Thoracic aorta (tissue), 2 donors: ENCODE data around the gene PGGT1B. TPM values are rescaled to one million over a fixed set of nuclear protein-coding genes. Genes with fewer than 3 reads are reported as not detected.

Experiments used
- ATAC-seq: fragments of 150-250 bp; one replicate; pipeline ENCODE4 v1.8.0; 2017; ENCODE audit warnings: low read depth; ENCODE audit not compliant: insufficient number of reproducible peaks, low FRiP score
- DNase-seq: peaks from one replicate; pipeline ENCODE4 v3.0.0-alpha.2; 2020; ENCODE audit warnings: low spot score
- H3K27ac ChIP-seq, 2 donors: fragments of 200-600 bp; sonication (generic); 1 replicate in 1 of 2; 2 replicates in 1 of 2; pipeline ENCODE4 v1.5.1; 2016; ENCODE audit warnings: mild to moderate bottlenecking in 2 of 2, moderate library complexity in 2 of 2
- H3K27me3 ChIP-seq: fragments of 200-600 bp; sonication (generic); replicated peaks from 2 replicates; pipeline ENCODE4 v1.6.0; 2016; ENCODE audit warnings: mild to moderate bottlenecking; ENCODE audit not compliant: insufficient read depth
- H3K36me3 ChIP-seq: fragments of 200-600 bp; sonication (generic); one replicate; pipeline ENCODE4 v1.5.1; 2016
- H3K4me1 ChIP-seq, 2 donors: fragments of 200-600 bp; sonication (generic); 1 replicate in 1 of 2; 2 replicates in 1 of 2; pipeline versions ENCODE4 v1.5.1 to v1.6.0; 2016; ENCODE audit warnings: low read depth in 2 of 2, mild to moderate bottlenecking in 1 of 2; ENCODE audit not compliant: control insufficient read depth in 1 of 2
- H3K4me3 ChIP-seq: fragments of 200-600 bp; sonication (generic); 2 replicates; pipeline ENCODE4 v1.5.1; 2016; ENCODE audit warnings: mild to moderate bottlenecking
- H3K9me3 ChIP-seq: fragments of 200-600 bp; sonication (generic); 2 replicates; pipeline ENCODE4 v1.5.1; 2016
- total RNA-seq, 2 donors: library from RNA; depleted of rRNA; stranded (reverse); fragments of >200 nt; gene quantifications; one replicate each; pipeline versions ENCODE4 v1.1.0 to v1.2.3, GENCODE V29; 2016
- TF ChIP-seq, protein P1 (sequence below): fragments of 200-600 bp; sonication (generic); IDR thresholded peaks from one replicate; pipeline ENCODE4 v1.5.1; 2019; ENCODE audit warnings: antibody characterized with exemption

The PGGT1B gene
- total RNA-seq, 2 donors from 2014 or later: 7.3 to 16.6 TPM

DNA sequence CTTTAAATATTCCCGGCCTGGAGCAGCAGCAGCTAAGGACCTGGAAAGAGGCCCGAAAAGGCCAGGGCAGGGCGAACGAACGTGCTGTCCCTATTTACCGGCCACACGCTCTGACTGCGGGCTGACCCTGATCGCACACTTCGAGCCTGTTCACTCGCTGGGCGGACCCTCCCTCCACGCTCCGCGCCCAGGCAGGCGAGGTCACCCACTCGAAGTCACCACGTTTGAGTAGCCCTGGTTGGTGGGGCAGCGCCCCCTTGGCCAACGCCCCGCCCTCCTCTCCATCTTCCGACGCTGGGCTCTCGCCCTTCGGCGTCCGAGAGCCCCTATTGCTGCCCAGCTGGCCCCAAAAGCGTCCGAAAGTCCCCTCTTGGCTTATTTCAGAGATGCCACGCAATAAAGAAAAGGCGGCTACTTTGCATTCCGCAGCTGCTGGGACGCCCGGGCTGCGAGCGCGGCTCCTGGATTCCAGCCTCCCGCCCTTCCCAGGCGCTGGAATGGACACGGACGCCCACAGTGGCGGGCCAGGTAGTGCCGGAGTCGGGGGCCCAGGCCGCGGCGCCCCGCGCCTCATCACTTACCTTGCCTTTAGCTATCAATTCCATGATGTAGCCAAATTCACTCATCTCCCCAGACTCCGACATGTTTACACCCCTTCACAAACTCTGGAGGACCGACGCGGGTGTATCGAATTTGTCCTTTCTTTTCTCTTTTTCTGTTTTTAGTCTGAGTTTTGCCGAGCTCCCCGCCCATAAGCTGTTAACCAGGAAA, 83.1 kb downstream of the PGGT1B start:
- H3K4me1 ChIP-seq: peaks cover 6 to 15% of the 10 kb centered on the region in 2 donors
- ATAC-seq (no peak), DNase-seq (no peak)
- H3K36me3 ChIP-seq: no peaks in the 10 kb centered on the region
- peak overlapping the region; percentile 80 for H3K4me3 ChIP-seq
- TF ChIP-seq, protein P1, sequence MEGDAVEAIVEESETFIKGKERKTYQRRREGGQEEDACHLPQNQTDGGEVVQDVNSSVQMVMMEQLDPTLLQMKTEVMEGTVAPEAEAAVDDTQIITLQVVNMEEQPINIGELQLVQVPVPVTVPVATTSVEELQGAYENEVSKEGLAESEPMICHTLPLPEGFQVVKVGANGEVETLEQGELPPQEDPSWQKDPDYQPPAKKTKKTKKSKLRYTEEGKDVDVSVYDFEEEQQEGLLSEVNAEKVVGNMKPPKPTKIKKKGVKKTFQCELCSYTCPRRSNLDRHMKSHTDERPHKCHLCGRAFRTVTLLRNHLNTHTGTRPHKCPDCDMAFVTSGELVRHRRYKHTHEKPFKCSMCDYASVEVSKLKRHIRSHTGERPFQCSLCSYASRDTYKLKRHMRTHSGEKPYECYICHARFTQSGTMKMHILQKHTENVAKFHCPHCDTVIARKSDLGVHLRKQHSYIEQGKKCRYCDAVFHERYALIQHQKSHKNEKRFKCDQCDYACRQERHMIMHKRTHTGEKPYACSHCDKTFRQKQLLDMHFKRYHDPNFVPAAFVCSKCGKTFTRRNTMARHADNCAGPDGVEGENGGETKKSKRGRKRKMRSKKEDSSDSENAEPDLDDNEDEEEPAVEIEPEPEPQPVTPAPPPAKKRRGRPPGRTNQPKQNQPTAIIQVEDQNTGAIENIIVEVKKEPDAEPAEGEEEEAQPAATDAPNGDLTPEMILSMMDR: no peak
- peaks cover 8% of the 10 kb centered on the region for H3K27me3 ChIP-seq
- H3K9me3 ChIP-seq: no peaks in the 10 kb centered on the region
- peak overlapping the region; percentile 20 to 49 for H3K27ac ChIP-seq

DNA sequence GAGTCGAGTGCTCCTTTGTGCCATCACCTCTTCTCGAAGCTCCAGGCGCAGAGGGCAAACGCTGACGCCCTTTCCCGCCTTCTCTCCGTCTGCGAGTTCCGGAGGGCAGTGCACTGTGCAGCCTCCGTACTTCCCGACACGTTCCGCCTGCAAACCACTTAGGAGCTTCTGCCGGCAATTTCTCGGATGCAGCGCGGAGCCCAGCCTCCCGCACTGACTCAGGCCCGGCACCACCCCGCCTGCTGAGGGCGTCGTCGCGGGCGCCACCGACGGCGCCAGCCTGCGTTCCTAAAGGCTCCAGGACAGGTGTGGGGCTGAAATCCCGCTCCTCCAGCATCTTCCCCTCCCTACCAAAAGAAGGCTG, 83.7 kb downstream of the PGGT1B start:
- Histone ChIP-seq H3K36me3 (no peaks in the 10 kb centered on the region), H3K4me1 (peaks cover 6 to 15% of the 10 kb centered on the region in 2 donors), H3K27ac (no peak overlapping the region), H3K9me3 (no peaks in the 10 kb centered on the region), H3K27me3 (peaks cover 8% of the 10 kb centered on the region), H3K4me3 (peak overlapping the region; percentile 80)
- DNase-seq: no peak
- ATAC-seq: no peak
- TF ChIP-seq, protein P1: no peak

DNA sequence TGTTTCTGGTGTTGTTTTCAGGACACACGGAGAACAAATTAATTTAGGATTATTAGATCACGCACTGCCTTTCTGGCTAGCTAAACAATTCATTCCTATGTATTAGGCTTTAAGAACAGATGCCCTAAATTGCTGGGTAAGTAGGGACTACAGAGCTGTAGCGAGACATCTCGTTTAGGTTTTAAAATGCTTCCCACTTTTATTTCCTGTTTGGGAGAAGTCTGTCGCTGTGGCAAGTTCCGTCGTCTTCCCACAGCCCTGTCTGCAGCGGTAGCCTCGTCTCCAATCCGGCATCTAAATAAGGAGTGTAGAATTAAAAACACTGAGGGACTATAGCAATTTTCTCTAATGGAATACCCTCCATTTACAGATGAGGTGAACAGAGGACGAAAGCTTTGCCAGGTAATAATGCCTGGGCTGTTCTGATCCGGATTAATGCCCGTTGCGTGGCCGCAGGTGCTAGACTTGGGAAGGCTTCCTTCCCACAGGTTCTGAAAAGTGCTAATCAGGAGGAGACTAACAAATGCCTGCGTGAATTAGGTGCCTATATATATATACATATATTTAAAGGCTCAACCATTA, 91.7 kb downstream of the PGGT1B start:
- no peak for ATAC-seq
- Histone ChIP-seq H3K4me1 (peaks cover 4 to 10% of the 10 kb centered on the region in 2 donors), H3K36me3 (no peaks in the 10 kb centered on the region), H3K27ac (peak overlapping the region in 1 of 2 donors; percentile 32), H3K9me3 (no peaks in the 10 kb centered on the region), H3K27me3 (no peaks in the 10 kb centered on the region), H3K4me3 (peak overlapping the region; percentile 97)
- DNase-seq: no peak
- TF ChIP-seq, protein P1: no peak

DNA sequence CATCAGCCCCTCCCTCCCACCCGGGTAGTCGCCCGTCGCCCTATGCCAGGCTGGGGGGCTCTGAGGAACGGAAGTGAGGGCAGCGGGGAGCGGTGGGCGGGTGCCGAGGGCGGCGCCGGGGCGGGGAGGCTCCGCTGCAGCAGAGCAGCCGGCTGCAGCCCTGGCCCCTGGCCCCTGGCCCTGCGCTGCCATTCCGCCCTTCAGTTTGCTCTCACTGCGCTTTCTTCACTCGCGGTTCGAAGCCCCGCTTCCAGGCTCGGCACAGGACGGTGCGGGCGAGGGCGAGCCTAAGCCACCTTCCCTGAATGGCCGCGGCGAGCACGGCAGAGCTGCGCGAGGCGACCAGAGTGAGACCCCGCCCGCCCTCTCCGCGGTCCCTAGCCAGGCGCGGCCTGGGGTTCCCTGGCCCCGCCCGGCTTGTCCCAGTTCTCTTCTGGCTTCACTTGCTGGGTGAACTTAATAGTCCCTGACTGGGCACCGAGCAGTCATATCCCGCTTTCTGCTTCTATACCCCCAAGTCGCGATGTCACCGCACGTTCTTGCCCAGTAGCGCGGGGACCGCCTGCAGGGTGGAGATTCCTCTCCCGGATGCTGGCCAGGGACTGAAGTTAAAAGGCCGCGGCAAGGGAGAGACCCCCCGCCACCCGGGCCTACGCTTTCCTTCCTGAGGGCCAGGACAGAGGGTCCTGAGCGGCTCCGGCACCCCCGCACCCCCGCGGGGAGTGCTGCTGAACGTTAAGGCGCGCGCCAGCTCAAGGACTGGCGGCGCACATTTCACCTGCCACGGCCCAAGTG, 92.3 kb downstream of the PGGT1B start:
- Histone ChIP-seq H3K9me3 (no peaks in the 10 kb centered on the region), H3K4me3 (peak overlapping the region; percentile 97), H3K36me3 (no peaks in the 10 kb centered on the region), H3K27ac (peak overlapping the region; percentile 32 to 46), H3K4me1 (peaks cover 4 to 10% of the 10 kb centered on the region in 2 donors), H3K27me3 (no peaks in the 10 kb centered on the region)
- ATAC-seq: peak; percentile 23
- TF ChIP-seq, protein P1: no peak
- DNase-seq: no peak
